ENCODE measurements around the gene SMPD3.

SMPD3 gene

DNA sequence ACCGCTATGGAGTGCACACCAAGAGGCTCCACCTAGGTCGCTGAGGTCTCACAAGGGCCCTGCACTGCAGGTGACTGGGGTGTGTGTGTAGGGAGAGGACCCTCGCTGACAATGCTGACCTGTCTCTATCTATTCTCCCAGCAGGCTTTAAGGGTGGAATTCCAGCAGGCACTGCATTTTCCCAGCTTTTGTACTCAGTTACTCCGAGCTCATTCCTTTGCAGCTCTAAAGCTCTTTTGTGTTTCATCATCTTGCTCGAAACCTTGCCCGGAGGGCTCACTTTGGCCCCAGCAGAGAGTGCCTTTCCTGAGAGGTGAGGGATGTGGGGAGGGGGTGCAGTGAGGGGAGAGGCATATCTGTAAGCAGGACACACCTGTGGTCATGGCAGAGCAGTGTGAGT lies 39.3 kb downstream of the SMPD3 start:
- Histone ChIP-seq H3K4me3 (ENCODE audit: low read length, poor library complexity, severe bottlenecking) (no peak overlapping the region), H3K4me1 (ENCODE audit: insufficient read depth, low read length, poor library complexity, severe bottlenecking) (peaks cover 18% of the 10 kb centered on the region), H3K9ac (ENCODE audit: low read depth, low read length, poor library complexity, severe bottlenecking) (no peak overlapping the region), H2AFZ (ENCODE audit: low read length) (no peak overlapping the region), H3K9me3 (ENCODE audit: insufficient read depth, low read depth, low read length) (no peaks in the 10 kb centered on the region), H4K20me1 (ENCODE audit: insufficient read depth, low read length, poor library complexity, severe bottlenecking) (no peaks in the 10 kb centered on the region), H3F3A (ENCODE audit: low read depth) (no peaks in the 10 kb centered on the region), H3K27me3 (ENCODE audit: insufficient read depth, low read length, poor library complexity, severe bottlenecking) (no peaks in the 10 kb centered on the region), H3K36me3 (ENCODE audit: insufficient read depth, low read length) (no peaks in the 10 kb centered on the region), H3K79me2 (ENCODE audit: insufficient read depth, low read length) (no peaks in the 10 kb centered on the region), H3K9me2 (replicated peaks; ENCODE audit: low read depth, low read length) (no peaks in the 10 kb centered on the region), H3K4me2 (ENCODE audit: low read depth, low read length, poor library complexity, severe bottlenecking) (no peak overlapping the region)
- TF ChIP-seq CTCF (conservative IDR thresholded peaks at IDR 0.05; ENCODE audit: low read length) = no peak

- H4K20me1 ChIP-seq (ENCODE audit: insufficient read depth, low read length, poor library complexity, severe bottlenecking) = no peaks in the 10 kb centered on the region
- no peaks in the 10 kb centered on the region for H3F3A ChIP-seq (ENCODE audit: low read depth)
- TF ChIP-seq CTCF (conservative IDR thresholded peaks at IDR 0.05; ENCODE audit: low read length) (no peak), EZH2phosphoT487 (IDR thresholded peaks at IDR 0.05; ENCODE audit: borderline replicate concordance) (no peak)
- no peaks in the 10 kb centered on the region for H3K36me3 ChIP-seq (ENCODE audit: insufficient read depth, low read length)
- no peak overlapping the region for H3K4me3 ChIP-seq (ENCODE audit: low read length, poor library complexity, severe bottlenecking)
- H3K9ac ChIP-seq (ENCODE audit: low read depth, low read length, poor library complexity, severe bottlenecking) = no peak overlapping the region
- H3K27me3 ChIP-seq (ENCODE audit: insufficient read depth, low read length, poor library complexity, severe bottlenecking) = no peaks in the 10 kb centered on the region
- H3K9me3 ChIP-seq (ENCODE audit: insufficient read depth, low read depth, low read length) = no peaks in the 10 kb centered on the region
- H3K9me2 ChIP-seq (replicated peaks; ENCODE audit: low read depth, low read length) = no peaks in the 10 kb centered on the region
- peaks cover 18% of the 10 kb centered on the region for H3K4me1 ChIP-seq (ENCODE audit: insufficient read depth, low read length, poor library complexity, severe bottlenecking)
- no peak overlapping the region for H3K4me2 ChIP-seq (ENCODE audit: low read depth, low read length, poor library complexity, severe bottlenecking)
- no peak overlapping the region for H2AFZ ChIP-seq (ENCODE audit: low read length)
- H3K79me2 ChIP-seq (ENCODE audit: insufficient read depth, low read length) = no peaks in the 10 kb centered on the region
Measured at GRCh38 chr16:68408428-68408827, 39.9 kb downstream of the SMPD3 start.

- Histone ChIP-seq H3K4me2 (ENCODE audit: low read depth, low read length, poor library complexity, severe bottlenecking) (peak overlapping the region; percentile 62), H3F3A (ENCODE audit: low read depth) (no peaks in the 10 kb centered on the region), H3K36me3 (ENCODE audit: insufficient read depth, low read length) (no peaks in the 10 kb centered on the region), H4K20me1 (ENCODE audit: insufficient read depth, low read length, poor library complexity, severe bottlenecking) (no peaks in the 10 kb centered on the region), H3K79me2 (ENCODE audit: insufficient read depth, low read length) (no peaks in the 10 kb centered on the region), H3K9me3 (ENCODE audit: insufficient read depth, low read depth, low read length) (no peaks in the 10 kb centered on the region), H3K9me2 (replicated peaks; ENCODE audit: low read depth, low read length) (no peaks in the 10 kb centered on the region), H3K27me3 (ENCODE audit: insufficient read depth, low read length, poor library complexity, severe bottlenecking) (no peaks in the 10 kb centered on the region), H3K9ac (ENCODE audit: low read depth, low read length, poor library complexity, severe bottlenecking) (peak overlapping the region; percentile 25), H3K4me3 (ENCODE audit: low read length, poor library complexity, severe bottlenecking) (peak overlapping the region; percentile 47), H3K4me1 (ENCODE audit: insufficient read depth, low read length, poor library complexity, severe bottlenecking) (peaks cover 18% of the 10 kb centered on the region), H2AFZ (ENCODE audit: low read length) (peak overlapping the region; percentile 84)
- TF ChIP-seq EZH2phosphoT487 (IDR thresholded peaks at IDR 0.05; ENCODE audit: borderline replicate concordance) (no peak), CTCF (conservative IDR thresholded peaks at IDR 0.05; ENCODE audit: low read length) (no peak)
Measured at GRCh38 chr16:68406458-68407152, 41.7 kb downstream of the SMPD3 start.

All from Loucy (cell line).